Endothelial cell of umbilical vein (primary cell): Measurements from ENCODE around the gene RIN2. TPM values are rescaled to one million over a fixed set of nuclear protein-coding genes. Genes with fewer than 3 reads are reported as not detected.

Experiments
- BruUV-seq: library from RNA; stranded (reverse); fragments of 400-500 nt; replicated peaks from 2 replicates; lab custom pipeline; 2021; lab: Mats Ljungman, UMichigan
- CTCF ChIA-PET: fragments of 300-600, 350-600 bp; sonication (Branson Sonifier 250); formaldehyde crosslinking; loops from one replicate; lab custom pipeline; 2021; ENCODE audit warnings: antibody characterized with exemption, inconsistent platforms; lab: Charles Lee
- POLR2A ChIA-PET: fragments of 300-600, 350-600 bp; sonication (Branson Sonifier 250); formaldehyde crosslinking; loops from one replicate; lab custom pipeline; 2021; ENCODE audit warnings: antibody characterized with exemption, inconsistent platforms; lab: Charles Lee
- DNase-seq: peaks from one replicate; pipeline ENCODE4 v3.0.0-alpha.2; 2011; ENCODE audit warnings: low read depth, low spot score
- FAIRE-seq: peaks from 2 replicates; lab custom pipeline; 2011; peaks lifted over from hg19 to GRCh38; lab: Jason Lieb, UNC
- H2AFZ ChIP-seq: 2 replicates; pipeline ENCODE4 v1.6.0; 2012; ENCODE audit warnings: low read depth, low read length, control low read depth, inconsistent platforms
- H3K27ac ChIP-seq: 2 replicates; pipeline ENCODE4 v1.5.1; 2011; ENCODE audit warnings: low read depth, mild to moderate bottlenecking, control low read depth, low read length, moderate library complexity; ENCODE audit not compliant: insufficient read depth
- H3K27me3 ChIP-seq, 2 experiments: 2 replicates each; pipeline versions ENCODE4 v1.6.0 to v1.6.1; 2011; ENCODE audit warnings: low read length in 2 of 2, mixed read lengths in 1 of 2; ENCODE audit not compliant: control insufficient read depth in 2 of 2, insufficient read depth in 2 of 2
- H3K36me3 ChIP-seq, 2 experiments: 2 replicates in 1 of 2; 3 replicates in 1 of 2; pipeline ENCODE4 v1.5.1; 2011; ENCODE audit warnings: low read length in 2 of 2, mild to moderate bottlenecking in 1 of 2, moderate library complexity in 1 of 2; ENCODE audit not compliant: control insufficient read depth in 2 of 2, insufficient read depth in 2 of 2; ENCODE audit errors: extremely low read depth in 1 of 2
- H3K4me1 ChIP-seq: 3 replicates; pipeline ENCODE4 v1.5.1; 2011; ENCODE audit warnings: mild to moderate bottlenecking, low read length; ENCODE audit not compliant: control insufficient read depth, insufficient read depth; ENCODE audit errors: extremely low read depth
- H3K4me2 ChIP-seq: 2 replicates; pipeline ENCODE4 v1.6.1; 2011; ENCODE audit warnings: low read length, control low read depth, mixed read lengths; ENCODE audit not compliant: insufficient read depth
- H3K4me3 ChIP-seq, 3 experiments: fragments of 200-600 bp in 1 of 3; sonication (generic), shearing (Covaris generic) in 1 of 3; replicated peaks in 1 of 3; 2 replicates each; pipeline ENCODE4 v1.5.1; 2011 to 2016; ENCODE audit warnings: control low read depth in 3 of 3, low read length in 3 of 3, mild to moderate bottlenecking in 2 of 3, inconsistent platforms in 1 of 3, low read depth in 1 of 3, moderate library complexity in 1 of 3; ENCODE audit not compliant: insufficient read depth in 1 of 3
- H3K79me2 ChIP-seq: 2 replicates; pipeline ENCODE4 v1.6.0; 2012; ENCODE audit warnings: low read length, inconsistent platforms; ENCODE audit not compliant: control insufficient read depth, insufficient read depth
- H3K9ac ChIP-seq: replicated peaks from 2 replicates; pipeline ENCODE3; 2011; ENCODE audit warnings: low read length, control low read depth; ENCODE audit not compliant: insufficient read depth; ENCODE audit errors: extremely low read depth
- H3K9me1 ChIP-seq: replicated peaks from 3 replicates; pipeline ENCODE4 v1.6.0; 2011; ENCODE audit warnings: mild to moderate bottlenecking, low read length; ENCODE audit not compliant: control insufficient read depth, insufficient read depth; ENCODE audit errors: extremely low read depth
- H3K9me3 ChIP-seq: replicated peaks from 2 replicates; pipeline ENCODE4 v1.5.1; 2012; ENCODE audit warnings: low read length, inconsistent platforms; ENCODE audit not compliant: control insufficient read depth, insufficient read depth
- H4K20me1 ChIP-seq: replicated peaks from 2 replicates; pipeline ENCODE3; 2011; ENCODE audit warnings: mild to moderate bottlenecking, low read length; ENCODE audit not compliant: control insufficient read depth, insufficient read depth; ENCODE audit errors: extremely low read depth
- EZH2 ChIP-seq: IDR thresholded peaks from 2 replicates; pipeline ENCODE4 v1.6.1; 2012; ENCODE audit warnings: borderline replicate concordance, low read depth, mild to moderate bottlenecking, moderate library complexity, low read length, inconsistent platforms; ENCODE audit not compliant: severe bottlenecking
- FOS ChIP-seq: IDR thresholded peaks from 2 replicates; pipeline ENCODE4 v1.6.1; 2011; ENCODE audit warnings: mild to moderate bottlenecking, low read length, moderate library complexity, borderline replicate concordance; ENCODE audit not compliant: insufficient read depth
- GATA2 ChIP-seq: IDR thresholded peaks from 2 replicates; pipeline ENCODE4 v1.7.0; 2011; ENCODE audit warnings: low read depth, mild to moderate bottlenecking, moderate library complexity, mixed read lengths, low read length; ENCODE audit not compliant: insufficient read length, insufficient read depth
- JUN ChIP-seq: IDR thresholded peaks from 2 replicates; pipeline ENCODE4 v1.6.1; 2011; ENCODE audit warnings: borderline replicate concordance, low read depth; ENCODE audit not compliant: insufficient read length, insufficient read depth
- MAX ChIP-seq: IDR thresholded peaks from 2 replicates; pipeline ENCODE4 v1.6.1; 2011; ENCODE audit not compliant: insufficient read depth, insufficient read length
- MYC ChIP-seq: IDR thresholded peaks from one replicate; pipeline ENCODE4 v1.6.1; 2011; ENCODE audit warnings: mild to moderate bottlenecking, low read depth, low read length
- POLR2AphosphoS5 ChIP-seq: IDR thresholded peaks from 2 replicates; pipeline ENCODE4 v1.6.1; 2012; ENCODE audit warnings: low read depth, mild to moderate bottlenecking, control low read depth, low read length, moderate library complexity; ENCODE audit not compliant: insufficient read depth
- dilution Hi-C: fragments of 300-500 bp; cut with MboI; formaldehyde crosslinking; loops from one replicate; pipeline ENCODE4 v1.15.0; 2019; ENCODE audit warnings: low sequenced_read_pairs; ENCODE audit not compliant: extremely low pct_ligation_motif_present
- intact Hi-C: fragments of 100-400 bp; cut with micrococcal nuclease; formaldehyde crosslinking; loops from one replicate; pipeline ENCODE4 v1.10.0; 2022
- polyA plus RNA-seq, 4 experiments: library from polyadenylated mRNA; depleted of rRNA in 3 of 4; stranded (reverse) in 3 of 4; unstranded in 1 of 4; fragments of >200 nt; gene quantifications; 2 replicates each; pipeline versions ENCODE4 v1.2.1 to v1.2.3, GENCODE V29; 2011 to 2012; ENCODE audit warnings: missing spikeins in 1 of 4
- total RNA-seq: library from RNA; stranded (reverse); gene quantifications from 2 replicates; pipeline ENCODE4 v1.2.3, GENCODE V29; 2021
- TF ChIP-seq, protein P1 (sequence below), 2 donors: IDR thresholded peaks; 1 replicate in 1 of 2; 2 replicates in 1 of 2; pipeline ENCODE4 v1.5.1; 2011; ENCODE audit warnings: low read length in 2 of 2, mild to moderate bottlenecking in 2 of 2, moderate library complexity in 2 of 2, control low read depth in 1 of 2, inconsistent platforms in 1 of 2, low read depth in 1 of 2; ENCODE audit not compliant: insufficient read depth in 1 of 2; ENCODE audit errors: extremely low read depth in 1 of 2

Gene RIN2
- total and polyA plus RNA-seq, 2 donors (not counting 3 experiments of a cell fraction or from before 2014, with no cell fraction given) = 22.6 to 119 TPM

DNA sequence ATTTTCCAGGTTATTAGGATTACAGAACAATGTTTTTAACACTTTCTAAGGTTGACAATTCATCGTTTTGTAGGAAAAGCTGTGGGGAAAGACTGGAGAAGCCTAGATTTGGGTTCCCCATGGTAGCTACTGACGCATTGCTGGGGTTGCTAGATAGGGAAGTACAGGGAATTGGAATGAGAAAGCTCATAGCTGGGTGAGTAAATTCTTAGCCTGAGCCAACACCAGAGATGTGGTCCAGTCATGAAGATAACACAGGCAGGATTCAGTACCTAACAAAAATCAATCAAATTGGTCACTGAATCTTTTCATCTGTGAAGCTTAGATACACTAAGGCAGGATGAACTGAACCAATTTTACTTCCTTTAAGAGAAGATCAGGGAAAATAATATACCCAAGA, 35.7 kb downstream of the RIN2 start:
- Histone ChIP-seq H3K4me1 (peaks cover 3% of the 10 kb centered on the region), H3K79me2 (no peaks in the 10 kb centered on the region), H2AFZ (no peak overlapping the region), H3K27ac (no peak overlapping the region), H3K27me3 (no peaks in the 10 kb centered on the region), H3K9ac (no peak overlapping the region), H3K4me2 (no peak overlapping the region), H3K9me3 (no peaks in the 10 kb centered on the region), H3K9me1 (no peaks in the 10 kb centered on the region), H3K4me3 (no peak overlapping the region), H4K20me1 (no peaks in the 10 kb centered on the region), H3K36me3 (no peaks in the 10 kb centered on the region)
- ChIA-PET CTCF (interaction anchor here (1.2 kb wide), 1 partner anchor 9 kb away, joined by 5 read pairs; no protein-coding TSS in a partner anchor), POLR2A (no interaction called here)
- FAIRE-seq (no peak), DNase-seq (no peak)
- intact Hi-C loops (no loop called here), dilution Hi-C loops (no loop called here)
- BruUV-seq = no TSS peak
- TF ChIP-seq POLR2AphosphoS5 (no peak), JUN (no peak), GATA2 (no peak), EZH2 (no peak), MAX (no peak), FOS (no peak), MYC (no peak)
- TF ChIP-seq, protein P1, sequence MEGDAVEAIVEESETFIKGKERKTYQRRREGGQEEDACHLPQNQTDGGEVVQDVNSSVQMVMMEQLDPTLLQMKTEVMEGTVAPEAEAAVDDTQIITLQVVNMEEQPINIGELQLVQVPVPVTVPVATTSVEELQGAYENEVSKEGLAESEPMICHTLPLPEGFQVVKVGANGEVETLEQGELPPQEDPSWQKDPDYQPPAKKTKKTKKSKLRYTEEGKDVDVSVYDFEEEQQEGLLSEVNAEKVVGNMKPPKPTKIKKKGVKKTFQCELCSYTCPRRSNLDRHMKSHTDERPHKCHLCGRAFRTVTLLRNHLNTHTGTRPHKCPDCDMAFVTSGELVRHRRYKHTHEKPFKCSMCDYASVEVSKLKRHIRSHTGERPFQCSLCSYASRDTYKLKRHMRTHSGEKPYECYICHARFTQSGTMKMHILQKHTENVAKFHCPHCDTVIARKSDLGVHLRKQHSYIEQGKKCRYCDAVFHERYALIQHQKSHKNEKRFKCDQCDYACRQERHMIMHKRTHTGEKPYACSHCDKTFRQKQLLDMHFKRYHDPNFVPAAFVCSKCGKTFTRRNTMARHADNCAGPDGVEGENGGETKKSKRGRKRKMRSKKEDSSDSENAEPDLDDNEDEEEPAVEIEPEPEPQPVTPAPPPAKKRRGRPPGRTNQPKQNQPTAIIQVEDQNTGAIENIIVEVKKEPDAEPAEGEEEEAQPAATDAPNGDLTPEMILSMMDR (IDR thresholded peaks at IDR 0.05; ENCODE audit: extremely low read depth in 1 of 2, insufficient read depth in 1 of 2, low read depth in 1 of 2, low read length in 2 of 2) = no peak
